ENCODE measurements around the gene APPL2. TPM values are rescaled to one million over a fixed set of nuclear protein-coding genes. Genes with fewer than 3 reads are reported as not detected.
"Not testable (repeated sequence)": the region's sequence is repeated elsewhere in the genome, so short reads cannot be mapped to it uniquely, and the experiment has no call there.

The APPL2 gene
- polyA plus RNA-seq, 1 donor = 118 TPM

GRCh38 chr12:105259226-105259625 is 23.3 kb upstream of the APPL2 start:
- DNase-seq = no peak

DNA sequence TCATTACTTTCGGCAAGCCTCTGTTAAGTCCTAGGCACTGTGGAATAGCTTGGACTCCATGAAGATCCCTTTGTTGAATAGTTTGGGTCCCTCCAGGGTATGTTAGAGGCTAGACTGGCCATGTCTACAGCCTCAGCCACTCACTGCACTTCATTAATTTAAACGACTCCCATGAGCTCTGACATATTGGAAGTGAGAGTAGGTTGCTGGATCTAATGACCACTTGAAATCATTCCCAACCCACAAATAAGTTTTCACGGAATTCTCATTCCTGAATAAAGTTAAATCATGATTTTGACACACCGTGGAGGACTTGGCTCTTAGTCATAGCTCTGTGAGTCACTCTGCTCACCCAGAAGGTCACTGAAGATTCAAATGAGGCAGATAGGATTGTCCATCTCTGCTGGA is 21.4 kb upstream of the APPL2 start:
- DNase-seq = no peak

DNA sequence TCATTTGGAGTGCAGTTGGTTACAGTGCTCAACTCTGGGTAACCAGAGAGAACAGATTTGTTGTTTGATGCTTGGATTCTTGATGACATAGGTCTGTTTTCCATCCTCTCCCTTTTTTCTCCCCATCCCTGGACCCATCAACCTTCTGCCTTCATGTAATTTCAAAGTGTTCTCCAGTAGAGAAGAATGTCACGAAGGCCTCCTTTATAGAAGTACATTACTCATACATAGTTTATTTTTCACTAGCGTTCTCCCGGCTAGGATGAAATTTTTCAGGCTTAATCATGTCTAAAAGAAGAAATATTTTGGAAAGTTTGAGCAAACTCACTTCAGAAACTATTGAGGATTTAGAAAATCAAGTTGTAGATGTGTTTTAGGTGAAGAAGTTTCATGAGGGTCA is 20.9 kb upstream of the APPL2 start:
- DNase-seq = no peak

- DNase-seq = not testable (repeated sequence)
Measured at GRCh38 chr12:105256431-105256830, 20.5 kb upstream of the APPL2 start.

GRCh38 chr12:105256011-105256410 is 20.0 kb upstream of the APPL2 start:
- no peak for DNase-seq

DNA sequence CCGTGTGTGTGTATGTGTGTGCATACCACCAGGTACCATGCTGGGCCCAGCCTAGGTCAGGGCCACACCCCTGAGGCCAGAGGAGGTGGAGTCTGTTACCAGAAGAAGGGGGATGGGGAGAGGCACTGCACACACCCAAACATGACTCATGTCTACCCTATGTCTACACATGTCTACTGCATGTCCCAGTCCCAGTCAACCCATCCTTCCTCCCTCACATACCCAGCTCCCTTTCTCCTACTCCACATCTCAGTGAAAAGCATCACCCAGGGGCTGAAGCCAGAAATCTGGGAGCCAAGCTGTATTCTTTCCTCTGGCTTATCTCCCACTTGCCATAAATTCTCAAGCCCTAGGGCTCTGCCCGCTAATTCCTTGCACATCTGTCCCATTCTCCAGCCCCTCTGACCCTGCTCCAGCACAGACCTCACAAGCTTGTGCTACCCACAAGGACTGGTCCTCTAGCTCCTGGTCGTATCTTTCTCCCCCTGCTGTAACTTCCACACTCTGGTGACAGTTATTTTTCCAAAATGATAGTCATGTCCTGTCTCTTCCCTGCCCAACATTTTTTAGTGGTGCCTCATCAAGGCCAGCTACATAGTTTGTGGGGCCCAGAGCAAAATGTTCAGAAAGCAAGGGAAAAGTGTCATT is 18.0 kb upstream of the APPL2 start:
- DNase-seq = no peak

DNA sequence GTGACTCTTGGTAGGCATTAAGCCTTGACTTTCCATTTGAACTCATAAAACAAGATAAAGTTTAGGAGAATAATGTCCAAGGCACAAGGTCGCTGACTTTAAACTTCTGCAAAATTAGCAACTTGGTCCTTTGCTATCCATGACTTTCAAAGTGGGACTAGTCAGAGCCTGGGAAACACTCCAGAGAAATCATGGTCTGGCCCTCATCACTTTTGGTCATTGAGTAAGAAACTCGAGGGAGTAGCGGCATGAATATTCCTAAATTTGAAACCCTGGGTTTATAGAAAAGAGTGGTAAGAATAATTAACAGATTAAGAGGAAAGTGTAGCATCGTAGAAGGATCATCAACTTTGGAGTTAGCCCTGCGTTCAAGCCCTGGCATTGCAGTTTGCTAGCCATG is 16.9 kb upstream of the APPL2 start:
- DNase-seq = no peak

DNA sequence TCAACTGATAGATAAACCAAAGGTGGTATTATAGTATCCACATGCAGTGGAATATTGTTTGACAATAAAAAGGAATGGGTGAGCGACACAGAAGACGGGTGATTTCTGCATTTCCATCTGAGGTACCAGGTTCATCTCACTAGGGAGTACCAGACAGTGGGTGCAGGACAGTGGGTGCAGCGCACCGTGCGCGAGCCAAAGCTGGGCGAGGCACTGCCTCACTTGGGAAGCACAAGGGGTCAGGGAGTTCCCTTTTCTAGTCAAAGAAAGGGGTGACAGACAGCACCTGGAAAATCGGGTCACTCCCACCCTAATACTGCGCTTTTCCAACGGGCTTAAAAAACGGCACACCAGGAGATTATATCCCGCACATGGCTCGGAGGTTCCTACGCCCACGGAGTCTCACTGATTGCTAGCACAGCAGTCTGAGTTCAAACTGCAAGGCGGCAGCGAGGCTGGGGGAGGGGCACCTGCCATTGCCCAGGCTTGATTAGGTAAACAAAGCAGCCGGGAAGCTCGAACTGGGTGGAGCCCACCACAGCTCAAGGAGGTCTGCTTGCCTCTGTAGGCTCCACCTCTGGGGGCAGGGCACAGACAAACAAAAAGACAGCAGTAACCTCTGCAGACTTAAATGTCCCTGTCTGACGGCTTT is 9.9 kb upstream of the APPL2 start:
- DNase-seq = not testable (repeated sequence)

DNA sequence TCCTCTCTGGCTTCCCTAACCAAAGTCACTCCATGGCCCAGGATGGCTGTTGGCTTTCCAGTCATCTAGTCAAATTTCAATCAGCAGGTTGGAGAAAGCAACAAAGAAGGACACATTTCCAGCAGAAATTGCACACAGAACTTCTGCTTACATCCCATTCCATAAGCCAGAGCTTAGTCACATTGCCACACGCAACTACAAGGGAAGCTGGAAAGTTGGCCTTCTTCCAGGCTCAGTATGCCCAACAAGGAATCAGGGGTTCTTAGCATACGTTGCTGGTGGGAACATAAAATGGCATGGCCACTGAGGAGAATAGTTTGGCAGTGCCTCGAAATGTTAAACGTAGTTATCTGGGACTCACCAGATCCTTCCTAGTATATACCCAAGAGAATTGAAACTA is 9.3 kb upstream of the APPL2 start:
- DNase-seq = no peak

- DNase-seq = no peak
Measured at GRCh38 chr12:105240228-105240627, 4.3 kb upstream of the APPL2 start.

GRCh38 chr12:105239304-105239703 is 3.3 kb upstream of the APPL2 start:
- DNase-seq = no peak

- no peak for DNase-seq
Measured at GRCh38 chr12:105237666-105238065, 1.7 kb upstream of the APPL2 start.

DNA sequence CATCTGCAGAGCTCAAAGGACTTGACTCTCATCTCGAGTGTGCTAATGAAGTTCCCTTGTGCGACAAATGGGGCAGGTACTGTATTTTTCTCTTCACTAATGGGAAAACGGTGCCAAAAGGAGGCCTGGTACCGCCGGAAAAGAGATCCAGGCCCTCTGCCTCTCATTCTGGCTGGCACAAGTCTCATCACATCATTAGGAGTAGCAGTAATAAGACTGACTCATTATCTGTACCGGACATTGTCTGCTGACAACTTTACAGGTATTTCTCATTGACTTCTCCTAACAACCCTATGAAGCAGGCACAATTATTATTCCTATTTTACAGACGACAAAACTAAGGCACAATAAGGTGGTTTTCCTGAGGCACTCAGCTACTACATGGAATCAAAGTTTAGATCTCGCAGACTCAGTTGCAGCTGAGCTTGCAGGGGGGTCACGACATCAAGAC is 668 bp downstream of the APPL2 start:
- no peak for DNase-seq

DNA sequence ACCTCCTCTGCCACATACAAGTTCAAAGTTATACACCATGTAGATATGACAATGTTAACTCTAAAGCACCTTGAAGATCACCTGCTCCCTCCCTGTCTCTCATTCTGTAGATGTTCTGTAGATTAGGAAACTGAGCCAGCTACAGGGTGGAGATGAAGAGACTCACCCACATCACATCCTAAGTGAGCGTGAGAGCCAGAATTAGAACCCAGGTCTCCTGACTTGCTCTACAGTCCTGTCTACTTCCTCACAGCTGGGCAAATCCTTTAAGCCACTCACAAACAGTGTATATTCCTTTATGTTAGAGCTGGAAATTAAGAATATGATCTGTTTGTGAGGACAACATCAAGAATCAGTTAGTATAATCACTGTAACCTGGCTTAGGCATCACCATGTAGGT is 1.8 kb downstream of the APPL2 start:
- DNase-seq = no peak

DNA sequence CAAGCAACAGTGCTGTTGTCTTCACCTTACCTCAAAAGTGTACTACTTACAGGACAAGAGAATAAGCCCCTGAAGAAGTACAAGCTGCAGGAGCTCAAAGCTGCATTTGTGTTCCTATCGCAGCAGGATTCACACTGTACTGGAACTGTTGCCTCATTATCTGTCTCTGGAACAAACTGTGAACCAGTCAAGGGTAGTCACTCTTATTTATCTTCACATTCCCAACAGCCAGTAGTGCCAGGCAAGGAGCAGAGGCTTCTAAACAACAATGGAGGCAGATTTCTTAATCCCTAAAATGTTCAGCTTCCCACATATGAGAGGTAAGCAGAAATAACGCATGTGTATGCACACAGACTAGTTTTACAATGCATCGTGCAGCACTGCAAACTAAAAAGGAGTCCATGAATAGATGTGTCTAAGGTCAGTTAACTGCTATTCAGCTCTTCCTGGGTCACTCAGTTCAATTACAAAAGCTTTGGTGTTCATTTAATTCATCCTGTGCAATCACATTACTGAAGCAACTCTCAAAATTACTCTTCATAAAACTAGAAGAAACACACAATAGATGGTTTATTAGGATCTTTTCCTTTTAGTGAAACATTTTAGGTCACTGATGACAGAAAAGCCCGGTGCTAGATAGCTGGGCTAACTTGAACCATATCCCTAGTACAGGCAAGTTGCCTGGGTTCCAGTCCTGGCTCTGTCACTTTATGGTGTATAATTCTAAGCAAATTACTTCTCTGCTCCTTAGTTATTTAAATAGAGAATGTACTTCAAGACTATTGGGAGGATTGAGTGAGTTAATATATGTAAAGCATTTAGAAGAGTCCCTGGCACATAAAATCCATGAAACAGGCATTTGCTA is 2.7 kb downstream of the APPL2 start:
- no peak for DNase-seq

GRCh38 chr12:105231396-105231795 is 4.6 kb downstream of the APPL2 start:
- DNase-seq = no peak

- no peak for DNase-seq
Measured at GRCh38 chr12:105229371-105229770, 6.6 kb downstream of the APPL2 start.

- no peak for DNase-seq
Measured at GRCh38 chr12:105228966-105229365, 7.0 kb downstream of the APPL2 start.

DNA sequence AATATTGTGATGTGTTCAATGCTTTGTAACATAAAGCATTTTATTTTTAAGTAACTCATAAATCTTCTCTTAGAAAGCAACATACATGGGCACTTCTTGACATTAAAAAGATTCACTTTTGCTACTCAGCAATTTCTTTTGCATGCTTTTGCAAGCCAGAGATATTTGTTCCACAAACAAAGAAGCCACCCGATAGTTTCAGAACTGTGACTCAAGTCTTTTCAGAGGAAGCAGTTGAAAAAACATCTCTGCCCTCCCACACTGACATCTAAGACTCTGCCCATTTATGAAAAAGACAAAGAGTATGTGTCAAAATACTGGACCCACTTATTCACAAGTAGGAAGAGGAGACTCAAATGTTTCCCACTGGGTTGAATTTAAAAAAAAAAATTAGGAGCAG is 7.5 kb downstream of the APPL2 start:
- no peak for DNase-seq

GRCh38 chr12:105227879-105228278 is 8.1 kb downstream of the APPL2 start:
- DNase-seq = no peak

- no peak for DNase-seq
Measured at GRCh38 chr12:105226219-105226618, 9.8 kb downstream of the APPL2 start.

- no peak for DNase-seq
Measured at GRCh38 chr12:105225505-105226015, 10.4 kb downstream of the APPL2 start.

DNA sequence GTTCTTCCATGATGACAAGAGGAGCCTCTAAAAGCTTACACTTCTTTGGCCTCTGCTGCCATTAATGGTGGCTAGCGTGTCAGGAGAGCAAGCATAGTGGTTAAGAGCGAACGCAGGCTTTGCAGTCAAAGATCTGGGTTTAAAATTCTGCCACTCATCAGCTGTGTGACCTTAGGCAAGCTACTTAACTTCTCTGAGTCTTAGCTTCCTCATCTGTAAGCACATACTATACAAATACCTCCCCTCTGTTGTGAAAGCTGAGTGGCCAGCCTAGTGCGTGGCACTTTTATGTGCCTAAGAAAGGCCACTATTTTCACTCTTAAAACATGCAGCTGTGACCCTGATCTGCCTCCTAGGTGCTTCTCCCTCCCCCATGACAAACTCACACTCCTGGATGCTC is 11.6 kb downstream of the APPL2 start:
- DNase-seq = no peak
